Spleen (tissue), 7 donors: ENCODE measurements around the gene LPP.

Experiments used
- CTCF ChIP-seq, 11 experiments: fragments of 200-600 bp in 7 of 11; fragments of 450-650 bp in 4 of 11; sonication (generic) in 4 of 11; IDR thresholded peaks in 8 of 11; conservative IDR thresholded peaks in 3 of 11; 1 replicate in 7 of 11; 2 replicates in 4 of 11; pipeline versions ENCODE4 v1.4.0 to v1.8.0; 2016 to 2021; ENCODE audit warnings: antibody characterized with exemption in 11 of 11, inconsistent platforms in 4 of 11, mild to moderate bottlenecking in 1 of 11
- POLR2A ChIP-seq, 3 donors: fragments of 450-650 bp; IDR thresholded peaks; one replicate each; pipeline ENCODE4 v1.5.1; 2017; ENCODE audit warnings: antibody characterized with exemption in 3 of 3, mild to moderate bottlenecking in 1 of 3
- POLR2AphosphoS5 ChIP-seq, 3 donors: sonication (generic); formaldehyde crosslinking; IDR thresholded peaks; one replicate each; pipeline ENCODE4 v1.5.1; 2017; ENCODE audit warnings: antibody characterized with exemption in 3 of 3
- donor health status: DM: no; HTN: no; CAD: no; lungs with moderate emphysema.
- donor health status: DM: no; HTN: no; CAD: no.
- donor health status: DM: no; HTN: no; CAD: no.

- TF ChIP-seq CTCF (IDR thresholded peaks at IDR 0.05 in 8 of 11, conservative IDR thresholded peaks at IDR 0.05 in 3 of 11) (no peak), POLR2A (IDR thresholded peaks at IDR 0.05) (no peak), POLR2AphosphoS5 (IDR thresholded peaks at IDR 0.05) (no peak)
Observed at GRCh38 chr3:188595890-188596376, 442.0 kb downstream of the LPP start.
